Prostate gland (tissue), 2 donors: Measurements from ENCODE around the gene CD47.

Source experiments
- POLR2A ChIP-seq: fragments of 450-650 bp; IDR thresholded peaks from one replicate; pipeline ENCODE4 v1.6.1; 2016; ENCODE audit warnings: antibody characterized with exemption, mild to moderate bottlenecking
- TF ChIP-seq, protein P1 (sequence below), 4 experiments: fragments of 200-600 bp in 2 of 4; fragments of 450-650 bp in 2 of 4; sonication (generic) in 2 of 4; IDR thresholded peaks; 1 replicate in 3 of 4; 2 replicates in 1 of 4; pipeline ENCODE4 v1.5.1; 2016 to 2019; ENCODE audit warnings: antibody characterized with exemption in 4 of 4, mild to moderate bottlenecking in 2 of 4, moderate library complexity in 2 of 4

DNA sequence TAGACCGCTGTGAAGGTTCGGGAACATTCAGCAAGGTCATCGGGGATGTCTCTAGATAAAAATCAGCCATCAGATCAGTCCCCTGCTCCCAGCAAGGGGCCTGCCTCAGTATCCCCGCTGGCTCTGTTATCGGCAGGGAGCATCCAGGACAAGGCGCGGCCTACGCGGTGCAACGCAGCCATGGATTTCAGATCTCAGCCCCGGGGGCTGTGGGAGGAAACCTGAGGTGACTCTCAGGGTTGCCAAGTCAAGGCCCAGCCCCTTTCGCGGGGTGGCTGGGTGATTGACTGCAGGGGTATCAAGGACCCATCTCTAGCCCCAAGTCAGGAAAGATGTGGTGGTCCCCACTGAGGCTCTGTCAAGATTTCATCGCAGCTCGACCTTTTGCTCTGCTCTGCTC lies 23.1 kb upstream of the CD47 start:
- TF ChIP-seq, protein P1, sequence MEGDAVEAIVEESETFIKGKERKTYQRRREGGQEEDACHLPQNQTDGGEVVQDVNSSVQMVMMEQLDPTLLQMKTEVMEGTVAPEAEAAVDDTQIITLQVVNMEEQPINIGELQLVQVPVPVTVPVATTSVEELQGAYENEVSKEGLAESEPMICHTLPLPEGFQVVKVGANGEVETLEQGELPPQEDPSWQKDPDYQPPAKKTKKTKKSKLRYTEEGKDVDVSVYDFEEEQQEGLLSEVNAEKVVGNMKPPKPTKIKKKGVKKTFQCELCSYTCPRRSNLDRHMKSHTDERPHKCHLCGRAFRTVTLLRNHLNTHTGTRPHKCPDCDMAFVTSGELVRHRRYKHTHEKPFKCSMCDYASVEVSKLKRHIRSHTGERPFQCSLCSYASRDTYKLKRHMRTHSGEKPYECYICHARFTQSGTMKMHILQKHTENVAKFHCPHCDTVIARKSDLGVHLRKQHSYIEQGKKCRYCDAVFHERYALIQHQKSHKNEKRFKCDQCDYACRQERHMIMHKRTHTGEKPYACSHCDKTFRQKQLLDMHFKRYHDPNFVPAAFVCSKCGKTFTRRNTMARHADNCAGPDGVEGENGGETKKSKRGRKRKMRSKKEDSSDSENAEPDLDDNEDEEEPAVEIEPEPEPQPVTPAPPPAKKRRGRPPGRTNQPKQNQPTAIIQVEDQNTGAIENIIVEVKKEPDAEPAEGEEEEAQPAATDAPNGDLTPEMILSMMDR (IDR thresholded peaks at IDR 0.05): no peak
- no peak for TF ChIP-seq POLR2A
